ENCODE measurements around the gene PABPN1L.

DNA sequence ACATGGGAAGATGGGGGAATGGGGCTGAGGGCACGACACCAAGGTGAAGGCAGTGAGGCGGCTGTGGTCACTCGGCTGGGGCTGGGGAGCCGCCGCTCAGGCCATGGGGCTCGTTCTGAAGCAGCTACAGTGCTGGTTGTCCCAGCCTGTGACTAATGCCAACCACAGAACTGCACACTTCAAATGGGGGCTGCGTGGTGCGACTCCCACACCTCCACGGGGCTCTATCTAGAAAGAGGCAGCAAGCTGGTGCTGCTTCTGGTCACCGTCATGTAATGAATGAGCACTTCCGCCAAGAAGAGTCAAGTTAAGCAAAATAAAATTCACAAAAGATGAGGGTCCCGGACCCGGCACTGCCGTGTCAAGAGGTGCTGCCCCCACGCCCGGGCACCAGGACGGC, 29.7 kb downstream of the PABPN1L start:
- TF ChIP-seq, protein P1, sequence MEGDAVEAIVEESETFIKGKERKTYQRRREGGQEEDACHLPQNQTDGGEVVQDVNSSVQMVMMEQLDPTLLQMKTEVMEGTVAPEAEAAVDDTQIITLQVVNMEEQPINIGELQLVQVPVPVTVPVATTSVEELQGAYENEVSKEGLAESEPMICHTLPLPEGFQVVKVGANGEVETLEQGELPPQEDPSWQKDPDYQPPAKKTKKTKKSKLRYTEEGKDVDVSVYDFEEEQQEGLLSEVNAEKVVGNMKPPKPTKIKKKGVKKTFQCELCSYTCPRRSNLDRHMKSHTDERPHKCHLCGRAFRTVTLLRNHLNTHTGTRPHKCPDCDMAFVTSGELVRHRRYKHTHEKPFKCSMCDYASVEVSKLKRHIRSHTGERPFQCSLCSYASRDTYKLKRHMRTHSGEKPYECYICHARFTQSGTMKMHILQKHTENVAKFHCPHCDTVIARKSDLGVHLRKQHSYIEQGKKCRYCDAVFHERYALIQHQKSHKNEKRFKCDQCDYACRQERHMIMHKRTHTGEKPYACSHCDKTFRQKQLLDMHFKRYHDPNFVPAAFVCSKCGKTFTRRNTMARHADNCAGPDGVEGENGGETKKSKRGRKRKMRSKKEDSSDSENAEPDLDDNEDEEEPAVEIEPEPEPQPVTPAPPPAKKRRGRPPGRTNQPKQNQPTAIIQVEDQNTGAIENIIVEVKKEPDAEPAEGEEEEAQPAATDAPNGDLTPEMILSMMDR (IDR thresholded peaks at IDR 0.05), result no peak
- TF ChIP-seq EZH2 (IDR thresholded peaks at IDR 0.05) (no peak), EZH2phosphoT487 (IDR thresholded peaks at IDR 0.05) (no peak)

Data from neural progenitor cell (in vitro differentiated cells).